ENCODE results near the gene CRELD1. TPM values are rescaled to one million over a fixed set of nuclear protein-coding genes. Genes with fewer than 3 reads are reported as not detected.

The CRELD1 gene
- total RNA-seq, 1 donor from 2014 or later: 16.9 TPM

DNA sequence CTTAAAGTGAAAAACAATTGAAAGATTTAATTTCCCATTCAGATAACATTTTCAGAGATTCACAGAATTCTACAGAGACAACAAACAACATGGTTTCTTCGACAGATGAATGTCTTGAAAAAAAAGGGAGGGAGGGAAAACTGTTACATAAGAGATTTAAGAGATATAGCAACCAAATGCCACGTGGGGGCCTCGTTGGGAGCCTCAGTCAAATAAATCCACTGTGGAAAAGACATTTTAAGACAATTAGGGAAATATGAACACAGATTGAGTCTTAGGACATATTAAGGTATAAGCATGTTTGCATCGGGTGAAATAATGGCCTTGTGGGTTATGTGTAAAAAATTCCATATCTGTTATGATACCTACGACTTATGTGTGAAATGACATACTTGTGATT is 23.6 kb downstream of the CRELD1 start:
- TF ChIP-seq, protein P1, sequence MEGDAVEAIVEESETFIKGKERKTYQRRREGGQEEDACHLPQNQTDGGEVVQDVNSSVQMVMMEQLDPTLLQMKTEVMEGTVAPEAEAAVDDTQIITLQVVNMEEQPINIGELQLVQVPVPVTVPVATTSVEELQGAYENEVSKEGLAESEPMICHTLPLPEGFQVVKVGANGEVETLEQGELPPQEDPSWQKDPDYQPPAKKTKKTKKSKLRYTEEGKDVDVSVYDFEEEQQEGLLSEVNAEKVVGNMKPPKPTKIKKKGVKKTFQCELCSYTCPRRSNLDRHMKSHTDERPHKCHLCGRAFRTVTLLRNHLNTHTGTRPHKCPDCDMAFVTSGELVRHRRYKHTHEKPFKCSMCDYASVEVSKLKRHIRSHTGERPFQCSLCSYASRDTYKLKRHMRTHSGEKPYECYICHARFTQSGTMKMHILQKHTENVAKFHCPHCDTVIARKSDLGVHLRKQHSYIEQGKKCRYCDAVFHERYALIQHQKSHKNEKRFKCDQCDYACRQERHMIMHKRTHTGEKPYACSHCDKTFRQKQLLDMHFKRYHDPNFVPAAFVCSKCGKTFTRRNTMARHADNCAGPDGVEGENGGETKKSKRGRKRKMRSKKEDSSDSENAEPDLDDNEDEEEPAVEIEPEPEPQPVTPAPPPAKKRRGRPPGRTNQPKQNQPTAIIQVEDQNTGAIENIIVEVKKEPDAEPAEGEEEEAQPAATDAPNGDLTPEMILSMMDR (conservative IDR thresholded peaks at IDR 0.05): no peak
- Mint-ChIP-seq H3K27me3 (ENCODE audit: low read depth) (no peaks in the 10 kb centered on the region), H3K9me3 (no peaks in the 10 kb centered on the region), H3K4me1 (no peaks in the 10 kb centered on the region), H3K36me3 (ENCODE audit: low read depth) (no peaks in the 10 kb centered on the region), H3K27ac (ENCODE audit: unreplicated experiment) (no peak overlapping the region), H3K4me3 (no peak overlapping the region)
- no peak for DNase-seq (ENCODE audit: low read depth, low spot score)

DNA sequence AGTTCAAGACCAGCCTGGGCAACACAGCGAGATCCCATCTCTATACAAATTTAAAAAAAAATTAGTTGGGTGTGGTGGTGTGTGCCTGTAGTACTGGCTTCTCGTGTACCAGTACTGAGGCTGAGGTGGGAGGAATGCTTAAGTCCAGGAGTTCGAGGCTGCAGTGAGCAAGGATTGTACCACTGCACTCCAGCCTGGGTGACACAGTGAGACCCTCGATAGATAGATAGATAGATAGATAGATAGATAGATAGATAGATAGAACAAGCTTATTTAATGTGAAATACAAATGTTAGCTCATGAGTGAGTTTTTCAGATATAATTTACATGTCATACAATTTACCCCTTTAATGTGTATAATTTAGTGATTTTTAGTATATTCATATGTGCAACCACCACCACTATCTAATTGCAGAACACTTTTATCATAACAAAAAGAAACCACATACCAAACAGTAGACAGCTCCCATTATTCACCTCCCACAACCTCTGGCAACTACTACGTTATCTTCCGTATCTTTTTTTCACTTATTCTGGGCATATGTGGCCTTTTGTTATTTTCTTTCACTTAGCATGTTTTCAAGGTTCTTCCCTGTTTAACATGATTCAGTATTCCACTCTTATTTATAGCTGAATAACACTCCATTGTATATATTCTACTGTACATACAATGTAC is 31.7 kb downstream of the CRELD1 start:
- Mint-ChIP-seq H3K4me1 (no peaks in the 10 kb centered on the region), H3K4me3 (no peak overlapping the region), H3K9me3 (no peaks in the 10 kb centered on the region), H3K27me3 (ENCODE audit: low read depth) (no peaks in the 10 kb centered on the region), H3K27ac (ENCODE audit: unreplicated experiment) (no peak overlapping the region), H3K36me3 (ENCODE audit: low read depth) (peaks cover 24% of the 10 kb centered on the region)
- no peak for DNase-seq (ENCODE audit: low read depth, low spot score)
- TF ChIP-seq, protein P1 (conservative IDR thresholded peaks at IDR 0.05): no peak

DNA sequence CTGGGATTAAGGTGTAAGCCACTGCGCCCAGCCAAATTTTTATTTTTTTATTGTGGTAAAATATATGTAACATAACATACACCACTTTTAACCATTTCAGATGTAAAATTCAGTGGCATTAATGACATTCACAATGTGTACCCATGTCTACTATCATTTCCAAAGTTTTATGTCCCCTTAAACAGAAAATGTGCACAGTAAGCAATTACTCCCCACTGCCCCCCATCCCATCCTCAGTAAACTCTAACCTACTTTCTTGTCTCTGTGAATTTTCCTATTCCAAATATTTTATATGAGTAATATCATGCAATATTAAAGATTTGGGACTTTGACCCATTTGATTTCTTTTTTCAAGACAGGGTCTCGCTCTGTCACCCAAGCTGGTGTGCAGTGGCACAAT is 33.2 kb downstream of the CRELD1 start:
- DNase-seq (ENCODE audit: low read depth, low spot score): no peak
- Mint-ChIP-seq H3K27me3 (ENCODE audit: low read depth) (no peaks in the 10 kb centered on the region), H3K36me3 (ENCODE audit: low read depth) (peaks cover 27% of the 10 kb centered on the region), H3K4me1 (no peaks in the 10 kb centered on the region), H3K4me3 (no peak overlapping the region), H3K9me3 (no peaks in the 10 kb centered on the region), H3K27ac (ENCODE audit: unreplicated experiment) (no peak overlapping the region)
- TF ChIP-seq, protein P1 (conservative IDR thresholded peaks at IDR 0.05): no peak

DNA sequence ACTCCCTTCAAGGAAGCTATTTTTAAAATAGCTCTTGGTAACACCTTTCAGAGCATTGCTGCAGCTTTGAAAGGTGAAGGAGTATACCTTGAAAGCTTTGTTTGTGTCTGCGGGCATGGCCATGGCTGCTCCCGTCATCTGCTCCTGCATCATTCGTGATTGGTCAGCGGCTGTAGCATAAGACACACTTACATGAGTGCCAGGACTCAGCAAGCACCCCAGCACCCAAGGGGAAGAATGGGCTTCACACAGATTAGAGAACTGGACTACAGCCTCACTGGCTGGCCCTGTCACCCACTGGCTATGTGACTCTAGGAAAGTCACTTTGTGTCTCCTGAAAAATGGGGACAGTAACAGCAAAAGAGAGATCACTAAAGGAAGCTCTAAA is 36.0 kb downstream of the CRELD1 start:
- no peak for DNase-seq (ENCODE audit: low read depth, low spot score)
- Mint-ChIP-seq H3K4me1 (no peaks in the 10 kb centered on the region), H3K36me3 (ENCODE audit: low read depth) (peaks cover 30% of the 10 kb centered on the region), H3K4me3 (no peak overlapping the region), H3K9me3 (no peaks in the 10 kb centered on the region), H3K27me3 (ENCODE audit: low read depth) (no peaks in the 10 kb centered on the region), H3K27ac (ENCODE audit: unreplicated experiment) (no peak overlapping the region)
- TF ChIP-seq, protein P1 (conservative IDR thresholded peaks at IDR 0.05): no peak

DNA sequence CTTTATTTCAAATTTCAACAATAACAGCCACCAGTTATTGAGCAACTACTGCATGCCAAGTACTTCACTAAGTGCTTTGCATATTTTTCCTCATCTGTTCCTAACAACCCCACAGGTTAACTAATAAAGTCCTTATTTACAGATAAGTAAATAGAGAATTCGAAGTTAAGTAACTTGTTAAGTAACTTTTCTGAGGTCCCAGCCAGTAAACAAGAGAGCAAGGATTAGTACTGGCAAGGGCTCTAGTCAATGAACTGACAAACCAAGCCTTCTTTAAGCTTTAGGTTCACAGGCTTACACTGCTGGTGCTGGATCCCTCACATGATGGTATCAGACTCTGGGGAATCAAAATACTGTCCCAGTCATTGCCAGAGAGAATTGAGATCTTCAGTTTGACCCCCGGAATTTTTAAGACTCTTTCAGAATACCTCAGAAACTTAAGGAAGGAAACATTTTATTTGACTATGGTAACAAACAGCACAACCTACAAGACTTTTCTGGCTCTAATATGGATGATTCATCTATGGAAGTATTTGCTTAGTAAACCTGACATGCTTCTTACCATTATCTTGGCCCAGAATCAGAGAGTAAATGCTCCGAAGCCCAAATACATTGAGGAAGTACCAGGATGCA is 36.5 kb downstream of the CRELD1 start:
- DNase-seq (ENCODE audit: low read depth, low spot score): no peak
- Mint-ChIP-seq H3K4me1 (no peaks in the 10 kb centered on the region), H3K27ac (ENCODE audit: unreplicated experiment) (no peak overlapping the region), H3K4me3 (no peak overlapping the region), H3K36me3 (ENCODE audit: low read depth) (peaks cover 30% of the 10 kb centered on the region), H3K27me3 (ENCODE audit: low read depth) (no peaks in the 10 kb centered on the region), H3K9me3 (no peaks in the 10 kb centered on the region)
- TF ChIP-seq, protein P1 (conservative IDR thresholded peaks at IDR 0.05): no peak

Data from neural crest cell (in vitro differentiated cells).